Fibroblast of the aortic adventitia (primary cell): ENCODE data around the gene PTBP3. TPM values are rescaled to one million over a fixed set of nuclear protein-coding genes. Genes with fewer than 3 reads are reported as not detected.

Source experiments
- DNase-seq: peaks from one replicate; pipeline ENCODE4 v3.0.0-alpha.2; 2010; ENCODE audit warnings: low read depth
- H3K4me3 ChIP-seq: 2 replicates; pipeline ENCODE4 v1.5.1; 2011; ENCODE audit warnings: low read depth, mild to moderate bottlenecking, control low read depth, low read length, moderate library complexity
- total RNA-seq: library from RNA; depleted of rRNA; stranded (reverse); fragments of >200 nt; gene quantifications from 2 replicates; pipeline ENCODE4 v1.2.3, GENCODE V29; 2012; ENCODE audit warnings: low replicate concordance
- TF ChIP-seq, protein P1 (sequence below): IDR thresholded peaks from 2 replicates; pipeline ENCODE4 v1.5.1; 2011; ENCODE audit warnings: mild to moderate bottlenecking, low read length, control low read depth, inconsistent platforms; ENCODE audit not compliant: insufficient read depth

PTBP3 gene
- total RNA-seq, 1 donor = 32.4 TPM

DNA sequence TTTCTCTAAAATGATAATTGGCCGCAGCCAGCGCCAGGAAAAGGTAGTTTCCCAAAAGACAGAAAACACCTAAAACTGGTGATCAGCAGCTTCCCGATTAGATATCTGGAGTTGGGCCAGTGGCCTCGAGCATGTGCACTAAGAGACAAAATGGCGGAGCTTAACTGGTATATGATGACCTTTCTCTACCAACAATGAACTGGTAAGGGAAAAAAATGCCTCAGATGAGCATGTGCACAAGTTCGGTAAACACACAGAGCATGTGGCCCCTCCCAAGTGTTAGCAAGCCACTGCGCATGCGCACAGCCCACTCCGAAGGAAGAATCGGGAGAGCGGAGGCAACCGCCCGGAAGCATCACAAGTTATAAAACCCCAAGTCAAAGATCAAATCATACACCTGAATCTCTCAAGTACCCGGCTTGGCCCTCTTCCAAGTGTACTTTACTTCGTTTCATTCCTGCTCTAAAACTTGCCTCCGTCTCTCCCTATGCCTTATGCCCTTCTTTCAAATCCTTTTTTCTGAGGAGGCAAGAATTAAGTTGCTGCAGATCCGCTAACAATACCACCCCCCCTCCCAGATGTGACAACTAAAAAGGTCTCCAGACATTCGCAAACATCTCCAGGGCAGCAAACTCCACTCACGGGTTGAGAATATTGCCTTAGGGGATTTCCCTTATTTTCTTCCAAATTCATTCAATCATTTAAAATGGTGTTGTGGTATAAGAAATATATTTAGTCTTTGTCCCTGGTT is 15.0 kb upstream of the PTBP3 start:
- TF ChIP-seq, protein P1, sequence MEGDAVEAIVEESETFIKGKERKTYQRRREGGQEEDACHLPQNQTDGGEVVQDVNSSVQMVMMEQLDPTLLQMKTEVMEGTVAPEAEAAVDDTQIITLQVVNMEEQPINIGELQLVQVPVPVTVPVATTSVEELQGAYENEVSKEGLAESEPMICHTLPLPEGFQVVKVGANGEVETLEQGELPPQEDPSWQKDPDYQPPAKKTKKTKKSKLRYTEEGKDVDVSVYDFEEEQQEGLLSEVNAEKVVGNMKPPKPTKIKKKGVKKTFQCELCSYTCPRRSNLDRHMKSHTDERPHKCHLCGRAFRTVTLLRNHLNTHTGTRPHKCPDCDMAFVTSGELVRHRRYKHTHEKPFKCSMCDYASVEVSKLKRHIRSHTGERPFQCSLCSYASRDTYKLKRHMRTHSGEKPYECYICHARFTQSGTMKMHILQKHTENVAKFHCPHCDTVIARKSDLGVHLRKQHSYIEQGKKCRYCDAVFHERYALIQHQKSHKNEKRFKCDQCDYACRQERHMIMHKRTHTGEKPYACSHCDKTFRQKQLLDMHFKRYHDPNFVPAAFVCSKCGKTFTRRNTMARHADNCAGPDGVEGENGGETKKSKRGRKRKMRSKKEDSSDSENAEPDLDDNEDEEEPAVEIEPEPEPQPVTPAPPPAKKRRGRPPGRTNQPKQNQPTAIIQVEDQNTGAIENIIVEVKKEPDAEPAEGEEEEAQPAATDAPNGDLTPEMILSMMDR = no peak
- DNase-seq = peak; percentile 77
- peak overlapping the region; percentile 63 for H3K4me3 ChIP-seq

DNA sequence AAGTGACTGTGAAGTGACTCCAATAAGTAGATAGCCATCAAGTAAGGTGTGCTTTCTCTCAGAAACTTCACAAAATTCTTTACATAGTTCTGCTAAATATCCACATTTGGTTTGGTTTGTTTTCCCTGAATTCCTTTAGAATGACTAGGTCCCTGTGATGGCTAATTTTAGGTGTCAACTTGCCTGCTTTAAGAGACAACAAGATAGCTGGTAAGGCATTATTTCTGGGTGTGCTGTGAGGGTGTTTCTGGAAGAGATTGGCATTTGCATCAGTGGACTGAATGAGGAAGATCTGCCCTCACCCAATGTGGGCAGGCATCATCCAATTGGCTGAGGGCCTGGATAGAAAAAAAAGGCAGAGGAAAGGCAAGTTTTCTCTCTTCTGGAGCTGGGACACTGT is 8.3 kb upstream of the PTBP3 start:
- H3K4me3 ChIP-seq = no peak overlapping the region
- DNase-seq = peak; percentile 70
- TF ChIP-seq, protein P1 = no peak

DNA sequence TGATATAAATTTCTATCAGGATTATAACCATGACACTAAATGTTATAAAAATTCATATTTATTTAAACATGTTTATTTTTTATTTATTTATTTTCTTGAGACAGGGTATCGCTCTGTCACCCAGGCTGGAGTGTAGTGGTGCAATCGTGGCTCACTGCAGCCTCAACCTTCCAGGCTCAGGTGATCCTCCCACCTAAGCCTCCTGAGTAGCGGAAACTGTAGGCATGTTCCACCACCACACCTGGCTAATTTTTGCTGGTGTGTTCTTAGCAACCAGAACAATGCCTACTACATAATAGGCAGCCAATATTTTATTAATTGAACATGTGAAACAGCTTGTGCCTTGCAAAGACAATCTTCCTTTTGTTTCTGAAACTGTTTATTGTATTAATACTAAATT is 6.5 kb upstream of the PTBP3 start:
- TF ChIP-seq, protein P1 = no peak
- DNase-seq = no peak
- no peak overlapping the region for H3K4me3 ChIP-seq

DNA sequence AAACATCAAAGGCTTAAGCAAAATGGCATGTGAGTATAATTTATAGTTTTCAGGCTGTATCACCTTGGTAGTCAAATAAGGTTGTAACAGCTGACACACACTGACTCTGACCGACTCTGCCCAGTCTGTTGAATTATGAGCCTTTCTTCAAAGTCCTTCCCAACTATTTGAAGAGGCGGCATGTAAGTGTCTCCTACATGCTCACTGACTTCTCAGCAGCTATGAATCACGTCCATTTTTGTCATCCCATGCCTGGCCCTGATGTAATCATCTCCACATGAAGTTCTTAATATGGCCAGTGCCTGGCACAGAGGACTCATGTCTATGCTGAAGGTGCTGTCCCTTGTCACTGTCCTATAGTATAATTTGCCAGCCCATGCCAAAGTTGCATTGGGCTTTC is 5.1 kb upstream of the PTBP3 start:
- peak; percentile 28 for DNase-seq
- no peak overlapping the region for H3K4me3 ChIP-seq
- TF ChIP-seq, protein P1 = no peak

DNA sequence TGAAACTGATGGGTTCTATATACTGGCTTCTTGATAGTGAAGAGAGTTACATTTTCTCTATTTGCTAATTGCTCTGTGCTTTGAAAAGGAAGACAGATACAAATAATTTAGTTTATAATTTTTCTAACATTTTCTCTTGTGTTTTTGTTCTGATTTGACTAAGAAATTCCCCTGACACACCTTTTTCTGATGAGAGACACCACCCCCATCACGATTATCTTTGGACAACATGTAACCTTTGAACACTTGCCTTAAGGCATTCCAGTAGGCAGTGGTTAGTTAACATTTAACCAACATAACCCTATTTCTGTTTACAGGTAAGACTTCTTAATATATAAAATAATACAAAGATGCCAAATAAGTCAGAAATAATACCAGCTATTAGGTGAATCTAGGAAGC is 4.1 kb upstream of the PTBP3 start:
- H3K4me3 ChIP-seq = no peak overlapping the region
- TF ChIP-seq, protein P1 = no peak
- DNase-seq = no peak

DNA sequence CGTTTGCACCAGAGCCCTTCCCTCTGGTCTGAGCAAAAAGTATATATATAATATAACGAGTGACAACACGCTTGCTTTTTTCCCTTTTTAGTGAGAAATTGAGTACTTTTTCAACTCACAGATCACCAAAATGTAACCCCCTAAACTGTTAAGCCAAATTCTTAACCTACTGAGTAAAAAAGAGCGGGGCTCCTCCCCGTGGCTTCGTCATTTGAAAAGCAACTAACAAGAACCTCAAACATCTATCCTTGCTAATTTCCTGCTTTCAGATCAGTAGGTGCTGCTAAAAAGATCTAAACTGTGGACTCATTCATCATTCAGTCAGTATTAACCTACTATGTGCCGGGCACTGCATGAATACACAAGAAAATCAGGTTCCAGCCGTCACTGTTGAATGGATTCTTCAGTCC is 1.0 kb upstream of the PTBP3 start:
- TF ChIP-seq, protein P1 = no peak
- peak; percentile 50 for DNase-seq

More for the DNA sequence above, 1.0 kb upstream of the PTBP3 start:
- peak overlapping the region; percentile 75 for H3K4me3 ChIP-seq
